ENCODE data around the gene ZBTB4. TPM values are rescaled to one million over a fixed set of nuclear protein-coding genes. Genes with fewer than 3 reads are reported as not detected.
A peak's percentile ranks its signal among the peaks of the same experiment; 100 is the strongest.
"Not testable (repeated sequence)": the region's sequence is repeated elsewhere in the genome, so short reads cannot be mapped to it uniquely, and the experiment has no call there.

The ZBTB4 gene
- total RNA-seq, 6 experiments from 2014 or later = 62.7 to 75.9 (median 68.6) TPM

GRCh38 chr17:7478276-7479212, 887 bp downstream of the ZBTB4 start:
- H3K4me3 Mint-ChIP-seq = peak overlapping the region; percentile 96
- H3K9me3 Mint-ChIP-seq = no peaks in the 10 kb centered on the region
- H3K27ac Mint-ChIP-seq = peak overlapping the region; percentile 96
- peaks cover 9% of the 10 kb centered on the region for H3K27me3 Mint-ChIP-seq (ENCODE audit: insufficient read depth)
- H3K36me3 Mint-ChIP-seq (ENCODE audit: low read depth) = peaks cover 8% of the 10 kb centered on the region
- peaks cover 70% of the 10 kb centered on the region for H3K4me1 Mint-ChIP-seq (ENCODE audit: low read depth)
- TF ChIP-seq, protein P1, sequence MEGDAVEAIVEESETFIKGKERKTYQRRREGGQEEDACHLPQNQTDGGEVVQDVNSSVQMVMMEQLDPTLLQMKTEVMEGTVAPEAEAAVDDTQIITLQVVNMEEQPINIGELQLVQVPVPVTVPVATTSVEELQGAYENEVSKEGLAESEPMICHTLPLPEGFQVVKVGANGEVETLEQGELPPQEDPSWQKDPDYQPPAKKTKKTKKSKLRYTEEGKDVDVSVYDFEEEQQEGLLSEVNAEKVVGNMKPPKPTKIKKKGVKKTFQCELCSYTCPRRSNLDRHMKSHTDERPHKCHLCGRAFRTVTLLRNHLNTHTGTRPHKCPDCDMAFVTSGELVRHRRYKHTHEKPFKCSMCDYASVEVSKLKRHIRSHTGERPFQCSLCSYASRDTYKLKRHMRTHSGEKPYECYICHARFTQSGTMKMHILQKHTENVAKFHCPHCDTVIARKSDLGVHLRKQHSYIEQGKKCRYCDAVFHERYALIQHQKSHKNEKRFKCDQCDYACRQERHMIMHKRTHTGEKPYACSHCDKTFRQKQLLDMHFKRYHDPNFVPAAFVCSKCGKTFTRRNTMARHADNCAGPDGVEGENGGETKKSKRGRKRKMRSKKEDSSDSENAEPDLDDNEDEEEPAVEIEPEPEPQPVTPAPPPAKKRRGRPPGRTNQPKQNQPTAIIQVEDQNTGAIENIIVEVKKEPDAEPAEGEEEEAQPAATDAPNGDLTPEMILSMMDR (IDR thresholded peaks at IDR 0.05) = no peak; the same call in 1 of the 2 replicates
- peak; percentile 10 for DNase-seq

DNA sequence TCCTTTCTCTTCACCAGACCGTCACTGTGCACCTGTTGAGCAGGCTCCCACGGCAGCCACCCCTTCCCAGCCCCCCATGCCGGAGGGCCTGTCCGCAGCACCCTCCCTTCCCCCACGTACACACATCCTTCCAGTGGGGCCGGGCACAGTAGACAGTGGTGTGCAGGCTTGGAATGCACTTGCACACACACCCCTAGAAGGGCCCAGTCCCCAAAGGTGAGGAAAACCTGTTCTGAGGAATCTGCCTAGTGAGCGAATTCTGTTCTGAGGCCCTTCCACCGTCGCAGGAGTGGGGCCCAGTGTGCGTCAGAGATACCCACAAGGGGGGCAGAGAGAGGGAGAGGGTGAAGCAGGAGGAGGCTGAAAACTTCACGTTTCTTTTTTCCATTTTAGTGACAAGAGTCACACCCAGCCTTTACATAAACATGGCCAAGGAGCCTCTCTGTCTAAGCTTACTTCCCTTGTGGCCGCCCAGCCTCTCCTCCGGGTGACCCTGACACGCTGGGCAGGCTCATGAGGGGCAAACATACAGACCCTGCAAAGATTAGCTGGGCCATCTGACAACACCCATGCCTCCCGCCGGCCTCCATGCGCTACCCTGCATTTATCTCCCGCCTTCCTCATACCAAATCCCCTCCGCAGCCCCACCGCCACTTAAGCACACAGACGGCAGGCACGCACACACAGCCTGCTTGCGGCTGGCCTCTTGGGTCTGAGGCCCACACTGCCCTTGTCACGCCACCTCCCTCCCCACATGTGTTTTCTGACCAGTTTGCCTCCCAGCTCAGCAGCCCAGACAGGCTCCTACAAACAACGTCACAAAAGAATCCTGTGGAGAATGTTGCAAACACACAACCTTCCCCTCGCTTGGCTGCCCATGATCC, 1.8 kb downstream of the ZBTB4 start:
- TF ChIP-seq, protein P1 (IDR thresholded peaks at IDR 0.05) = no peak
- Mint-ChIP-seq H3K4me1 (ENCODE audit: low read depth) (peaks cover 61% of the 10 kb centered on the region), H3K4me3 (peak overlapping the region; percentile 96), H3K27me3 (ENCODE audit: insufficient read depth) (peaks cover 6% of the 10 kb centered on the region; the same call in 1 of the 2 replicates), H3K36me3 (ENCODE audit: low read depth) (peaks cover 8% of the 10 kb centered on the region), H3K27ac (peak overlapping the region; percentile 96), H3K9me3 (no peaks in the 10 kb centered on the region)
- peak; percentile 84 for DNase-seq

DNA sequence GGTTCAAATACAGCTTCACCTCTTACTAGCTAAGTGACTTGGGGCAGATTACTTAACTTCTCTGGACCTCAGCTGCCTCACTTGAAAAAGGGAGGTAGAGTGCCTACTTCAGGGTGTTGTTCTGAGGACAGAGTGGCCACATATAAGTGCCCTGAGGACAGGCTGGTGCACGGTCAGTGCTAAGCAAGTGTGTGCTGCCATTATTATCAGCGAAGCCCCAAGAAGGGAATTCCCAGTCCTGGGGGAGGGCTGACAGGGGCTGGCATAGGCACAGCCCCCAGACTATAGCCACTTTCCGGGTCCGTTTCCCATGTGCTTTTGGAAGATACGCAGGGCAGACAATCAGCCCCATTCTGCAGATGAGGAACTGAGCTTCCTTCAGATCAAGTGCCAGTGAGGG, 2.5 kb downstream of the ZBTB4 start:
- Mint-ChIP-seq H3K4me3 (peak overlapping the region; percentile 96), H3K36me3 (ENCODE audit: low read depth) (peaks cover 8% of the 10 kb centered on the region), H3K27me3 (ENCODE audit: insufficient read depth) (peaks cover 6% of the 10 kb centered on the region), H3K4me1 (ENCODE audit: low read depth) (peaks cover 54% of the 10 kb centered on the region), H3K9me3 (no peaks in the 10 kb centered on the region), H3K27ac (peak overlapping the region; percentile 96)
- TF ChIP-seq, protein P1 (IDR thresholded peaks at IDR 0.05) = no peak
- no peak for DNase-seq

GRCh38 chr17:7476494-7476893, 2.9 kb downstream of the ZBTB4 start:
- Mint-ChIP-seq H3K27ac (peak overlapping the region; percentile 96), H3K27me3 (ENCODE audit: insufficient read depth) (peaks cover 6% of the 10 kb centered on the region), H3K4me3 (peak overlapping the region; percentile 96), H3K9me3 (no peaks in the 10 kb centered on the region), H3K4me1 (ENCODE audit: low read depth) (peaks cover 50% of the 10 kb centered on the region), H3K36me3 (ENCODE audit: low read depth) (peaks cover 8% of the 10 kb centered on the region)
- peak; percentile 57 for DNase-seq
- TF ChIP-seq, protein P1 (IDR thresholded peaks at IDR 0.05) = no peak

GRCh38 chr17:7475764-7476422, 3.5 kb downstream of the ZBTB4 start:
- H3K4me3 Mint-ChIP-seq = peak overlapping the region; percentile 96
- H3K27ac Mint-ChIP-seq = peak overlapping the region; percentile 96
- peaks cover 45% of the 10 kb centered on the region for H3K4me1 Mint-ChIP-seq (ENCODE audit: low read depth)
- peaks cover 6% of the 10 kb centered on the region for H3K27me3 Mint-ChIP-seq (ENCODE audit: insufficient read depth)
- H3K36me3 Mint-ChIP-seq (ENCODE audit: low read depth) = peaks cover 8% of the 10 kb centered on the region
- TF ChIP-seq, protein P1 (IDR thresholded peaks at IDR 0.05) = no peak
- no peaks in the 10 kb centered on the region for H3K9me3 Mint-ChIP-seq
- peak; percentile 35 for DNase-seq

DNA sequence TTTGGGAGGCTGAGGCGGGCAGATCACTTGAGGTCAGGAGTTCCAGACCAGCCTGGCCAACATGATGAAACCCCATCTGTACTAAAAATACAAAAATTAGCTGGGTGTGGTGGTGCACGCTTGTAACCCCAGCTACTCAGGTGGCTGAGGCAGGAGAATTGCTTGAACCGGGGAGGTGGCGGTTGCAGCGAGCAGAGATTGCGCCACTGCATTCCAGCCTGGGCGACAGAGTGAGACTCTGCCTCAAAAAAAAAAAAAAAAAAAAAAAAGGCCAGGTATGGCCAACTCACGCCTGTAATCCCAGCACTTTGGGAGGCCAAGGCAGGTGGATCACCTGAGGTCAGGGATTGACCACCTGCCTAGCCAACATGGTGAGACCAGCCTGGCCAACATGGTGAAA, 4.7 kb downstream of the ZBTB4 start:
- H3K27me3 Mint-ChIP-seq (ENCODE audit: insufficient read depth); H3K36me3 Mint-ChIP-seq (ENCODE audit: low read depth); DNase-seq; H3K4me3 Mint-ChIP-seq; H3K9me3 Mint-ChIP-seq; H3K27ac Mint-ChIP-seq: not testable (repeated sequence)
- peaks cover 33% of the 10 kb centered on the region for H3K4me1 Mint-ChIP-seq (ENCODE audit: low read depth)

All from HFFc6 (cell line).